ENCODE measurements around the gene WDR72.

DNA sequence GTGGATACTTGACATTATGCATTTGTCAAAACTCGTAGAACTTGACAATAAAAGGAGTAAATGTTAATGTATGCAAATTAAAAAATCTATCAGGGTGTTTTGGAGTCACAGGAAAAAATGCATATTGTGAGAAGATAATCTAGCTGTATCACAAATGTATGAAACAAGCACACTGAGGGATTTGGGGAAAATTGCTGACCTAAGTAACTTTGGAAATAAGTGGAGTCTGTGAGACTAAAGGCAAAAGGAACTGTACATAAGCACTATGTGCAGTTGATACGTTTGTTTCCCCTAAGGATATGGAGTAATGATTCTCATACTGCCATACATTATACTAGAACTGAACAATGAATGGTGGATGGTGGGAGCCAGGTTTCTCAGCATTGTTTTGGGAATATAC lies 43.2 kb upstream of the WDR72 start:
- TF ChIP-seq BACH2 (CRISPR knock-in tag; IDR thresholded peaks at IDR 0.05; ENCODE audit: borderline replicate concordance): no peak
- TF ChIP-seq, protein P1, sequence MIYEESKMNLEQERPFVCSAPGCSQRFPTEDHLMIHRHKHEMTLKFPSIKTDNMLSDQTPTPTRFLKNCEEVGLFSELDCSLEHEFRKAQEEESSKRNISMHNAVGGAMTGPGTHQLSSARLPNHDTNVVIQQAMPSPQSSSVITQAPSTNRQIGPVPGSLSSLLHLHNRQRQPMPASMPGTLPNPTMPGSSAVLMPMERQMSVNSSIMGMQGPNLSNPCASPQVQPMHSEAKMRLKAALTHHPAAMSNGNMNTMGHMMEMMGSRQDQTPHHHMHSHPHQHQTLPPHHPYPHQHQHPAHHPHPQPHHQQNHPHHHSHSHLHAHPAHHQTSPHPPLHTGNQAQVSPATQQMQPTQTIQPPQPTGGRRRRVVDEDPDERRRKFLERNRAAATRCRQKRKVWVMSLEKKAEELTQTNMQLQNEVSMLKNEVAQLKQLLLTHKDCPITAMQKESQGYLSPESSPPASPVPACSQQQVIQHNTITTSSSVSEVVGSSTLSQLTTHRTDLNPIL (CRISPR knock-in tag; IDR thresholded peaks at IDR 0.05; ENCODE audit: low read depth): no peak
- TF ChIP-seq, protein P2, sequence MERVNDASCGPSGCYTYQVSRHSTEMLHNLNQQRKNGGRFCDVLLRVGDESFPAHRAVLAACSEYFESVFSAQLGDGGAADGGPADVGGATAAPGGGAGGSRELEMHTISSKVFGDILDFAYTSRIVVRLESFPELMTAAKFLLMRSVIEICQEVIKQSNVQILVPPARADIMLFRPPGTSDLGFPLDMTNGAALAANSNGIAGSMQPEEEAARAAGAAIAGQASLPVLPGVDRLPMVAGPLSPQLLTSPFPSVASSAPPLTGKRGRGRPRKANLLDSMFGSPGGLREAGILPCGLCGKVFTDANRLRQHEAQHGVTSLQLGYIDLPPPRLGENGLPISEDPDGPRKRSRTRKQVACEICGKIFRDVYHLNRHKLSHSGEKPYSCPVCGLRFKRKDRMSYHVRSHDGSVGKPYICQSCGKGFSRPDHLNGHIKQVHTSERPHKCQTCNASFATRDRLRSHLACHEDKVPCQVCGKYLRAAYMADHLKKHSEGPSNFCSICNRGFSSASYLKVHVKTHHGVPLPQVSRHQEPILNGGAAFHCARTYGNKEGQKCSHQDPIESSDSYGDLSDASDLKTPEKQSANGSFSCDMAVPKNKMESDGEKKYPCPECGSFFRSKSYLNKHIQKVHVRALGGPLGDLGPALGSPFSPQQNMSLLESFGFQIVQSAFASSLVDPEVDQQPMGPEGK (CRISPR knock-in tag; IDR thresholded peaks at IDR 0.05; ENCODE audit: borderline replicate concordance): no peak
- TF ChIP-seq ZNF8 (CRISPR knock-in tag; IDR thresholded peaks at IDR 0.05): no peak
- TF ChIP-seq RARB (CRISPR knock-in tag; IDR thresholded peaks at IDR 0.05): no peak
- TF ChIP-seq ARNTL (CRISPR knock-in tag; IDR thresholded peaks at IDR 0.05; ENCODE audit: borderline replicate concordance, low read depth): no peak
- TF ChIP-seq ZFP30 (CRISPR knock-in tag; IDR thresholded peaks at IDR 0.05): no peak
- no peak for TF ChIP-seq ISL1 (CRISPR knock-in tag; IDR thresholded peaks at IDR 0.05)
- TF ChIP-seq SNAI2 (CRISPR knock-in tag; IDR thresholded peaks at IDR 0.05): no peak
- TF ChIP-seq ESRRG (CRISPR knock-in tag; IDR thresholded peaks at IDR 0.05): no peak
- no peak for TF ChIP-seq CSDC2 (CRISPR knock-in tag; IDR thresholded peaks at IDR 0.05)
- no peak for TF ChIP-seq TOX (CRISPR knock-in tag; IDR thresholded peaks at IDR 0.05; ENCODE audit: borderline replicate concordance)

Measured in SK-N-SH treated with all-trans-retinoic acid at 6 μM for 48 hours (cell line).